Erythroblast (primary cell): ENCODE measurements around the gene NDUFB5.

Experiments
- GATA1 ChIP-seq: IDR thresholded peaks from 2 replicates; pipeline ENCODE4 v1.6.1; 2011; ENCODE audit warnings: low read depth, mild to moderate bottlenecking, control low read depth, low read length, moderate library complexity
- POLR2A ChIP-seq: IDR thresholded peaks from 2 replicates; pipeline ENCODE4 v1.6.1; 2011; ENCODE audit warnings: mild to moderate bottlenecking, low read length

GRCh38 chr3:179615458-179616173 lies 11.0 kb downstream of the NDUFB5 start:
- TF ChIP-seq POLR2A (no peak), GATA1 (no peak)
